Measurements from ENCODE around the gene FMO5.

DNA sequence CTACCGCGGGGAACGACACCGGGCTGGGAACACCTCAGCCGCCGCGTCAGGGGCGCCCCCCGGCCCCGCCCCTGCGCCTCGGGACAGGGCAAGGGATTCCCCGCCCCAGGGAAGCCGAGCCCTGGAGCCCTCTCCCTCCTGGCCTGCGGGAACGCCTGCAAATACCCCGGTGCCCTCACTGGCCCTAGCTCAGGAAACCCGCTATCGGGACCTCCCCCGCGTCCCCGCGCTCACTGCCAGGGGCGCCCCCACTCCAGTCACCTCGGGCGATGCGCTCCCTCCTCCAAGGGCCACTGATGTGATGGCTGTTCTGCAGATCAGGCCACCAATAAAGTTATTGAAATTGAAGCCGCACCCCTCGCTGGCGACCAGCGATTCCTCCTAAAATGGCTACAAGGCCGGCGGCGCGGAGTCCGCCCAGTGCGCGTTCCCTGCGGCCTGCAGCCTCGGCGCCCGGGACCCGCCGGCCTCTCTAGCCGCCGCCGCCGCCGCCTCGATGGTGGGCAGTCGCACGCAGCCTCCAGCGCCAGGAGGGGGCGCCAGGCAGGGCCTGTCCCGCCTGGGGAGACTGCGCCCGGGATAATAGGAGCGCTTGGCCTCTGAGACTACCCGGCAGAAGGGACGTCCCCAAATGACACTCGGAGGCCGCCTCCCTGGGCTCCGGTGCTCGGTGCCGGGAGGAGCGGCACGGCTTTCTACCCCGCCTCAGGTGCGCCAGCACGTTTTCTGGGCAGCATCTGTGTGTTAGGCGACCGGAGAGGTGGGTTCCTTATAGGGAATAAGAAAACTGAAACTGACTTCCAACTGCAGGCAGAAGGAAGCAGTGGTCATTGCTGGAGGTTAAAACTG, 52.7 kb downstream of the FMO5 start, which contains the start of gene PRKAB2:
- TF ChIP-seq, protein P1, sequence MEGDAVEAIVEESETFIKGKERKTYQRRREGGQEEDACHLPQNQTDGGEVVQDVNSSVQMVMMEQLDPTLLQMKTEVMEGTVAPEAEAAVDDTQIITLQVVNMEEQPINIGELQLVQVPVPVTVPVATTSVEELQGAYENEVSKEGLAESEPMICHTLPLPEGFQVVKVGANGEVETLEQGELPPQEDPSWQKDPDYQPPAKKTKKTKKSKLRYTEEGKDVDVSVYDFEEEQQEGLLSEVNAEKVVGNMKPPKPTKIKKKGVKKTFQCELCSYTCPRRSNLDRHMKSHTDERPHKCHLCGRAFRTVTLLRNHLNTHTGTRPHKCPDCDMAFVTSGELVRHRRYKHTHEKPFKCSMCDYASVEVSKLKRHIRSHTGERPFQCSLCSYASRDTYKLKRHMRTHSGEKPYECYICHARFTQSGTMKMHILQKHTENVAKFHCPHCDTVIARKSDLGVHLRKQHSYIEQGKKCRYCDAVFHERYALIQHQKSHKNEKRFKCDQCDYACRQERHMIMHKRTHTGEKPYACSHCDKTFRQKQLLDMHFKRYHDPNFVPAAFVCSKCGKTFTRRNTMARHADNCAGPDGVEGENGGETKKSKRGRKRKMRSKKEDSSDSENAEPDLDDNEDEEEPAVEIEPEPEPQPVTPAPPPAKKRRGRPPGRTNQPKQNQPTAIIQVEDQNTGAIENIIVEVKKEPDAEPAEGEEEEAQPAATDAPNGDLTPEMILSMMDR (IDR thresholded peaks at IDR 0.05) = peak; percentile 92 to 96 (median 93)
- TF ChIP-seq EP300 (IDR thresholded peaks at IDR 0.05) = no peak
- TF ChIP-seq POLR2A (IDR thresholded peaks at IDR 0.05) = peak; percentile 37 to 62
